CD4-positive, alpha-beta T cell treated with Interleukin-4 for 1 hour (primary cell): ENCODE measurements around the gene GJA5.
"Not testable (repeated sequence)": the region's sequence is repeated elsewhere in the genome, so short reads cannot be mapped to it uniquely, and the experiment has no call there.

ENCODE experiments used
- DNase-seq, 2 donors: peaks; one replicate each; pipeline ENCODE4 v3.0.0-alpha.2; 2020 to 2022

GJA5 gene

DNA sequence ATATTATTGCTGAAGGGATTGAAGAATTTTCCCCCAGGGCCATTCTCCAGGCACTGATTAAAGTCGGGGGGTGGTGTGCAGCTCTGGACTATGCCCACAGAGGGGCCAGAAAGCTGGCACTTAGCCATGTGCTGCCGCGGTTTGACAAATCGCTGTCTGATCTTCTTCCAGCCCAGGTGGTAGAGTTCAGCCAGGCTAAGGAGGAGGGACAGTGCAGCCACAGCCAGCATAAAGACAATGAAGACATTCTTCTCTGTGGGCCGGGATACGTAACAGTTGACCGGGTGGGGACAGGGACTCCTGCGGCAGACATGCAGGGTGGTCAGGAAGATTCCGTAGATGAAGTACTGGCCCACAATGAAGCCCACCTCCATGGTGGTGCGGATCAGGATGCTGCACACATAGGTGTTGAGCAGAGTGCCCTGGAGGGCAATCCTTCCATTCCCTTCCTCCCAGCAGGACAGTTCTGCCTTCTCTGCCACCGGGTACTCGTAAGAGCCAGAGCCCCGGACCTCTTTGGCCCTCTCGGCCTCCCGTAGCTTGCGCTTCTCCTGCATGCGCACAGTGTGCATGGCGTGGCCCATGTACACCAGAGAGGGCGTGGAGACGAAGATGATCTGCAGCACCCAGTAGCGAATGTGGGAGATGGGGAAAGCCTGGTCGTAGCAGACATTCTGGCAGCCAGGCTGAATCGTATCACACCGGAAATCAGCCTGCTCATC lies 1.9 kb downstream of the GJA5 start:
- DNase-seq = no peak

DNA sequence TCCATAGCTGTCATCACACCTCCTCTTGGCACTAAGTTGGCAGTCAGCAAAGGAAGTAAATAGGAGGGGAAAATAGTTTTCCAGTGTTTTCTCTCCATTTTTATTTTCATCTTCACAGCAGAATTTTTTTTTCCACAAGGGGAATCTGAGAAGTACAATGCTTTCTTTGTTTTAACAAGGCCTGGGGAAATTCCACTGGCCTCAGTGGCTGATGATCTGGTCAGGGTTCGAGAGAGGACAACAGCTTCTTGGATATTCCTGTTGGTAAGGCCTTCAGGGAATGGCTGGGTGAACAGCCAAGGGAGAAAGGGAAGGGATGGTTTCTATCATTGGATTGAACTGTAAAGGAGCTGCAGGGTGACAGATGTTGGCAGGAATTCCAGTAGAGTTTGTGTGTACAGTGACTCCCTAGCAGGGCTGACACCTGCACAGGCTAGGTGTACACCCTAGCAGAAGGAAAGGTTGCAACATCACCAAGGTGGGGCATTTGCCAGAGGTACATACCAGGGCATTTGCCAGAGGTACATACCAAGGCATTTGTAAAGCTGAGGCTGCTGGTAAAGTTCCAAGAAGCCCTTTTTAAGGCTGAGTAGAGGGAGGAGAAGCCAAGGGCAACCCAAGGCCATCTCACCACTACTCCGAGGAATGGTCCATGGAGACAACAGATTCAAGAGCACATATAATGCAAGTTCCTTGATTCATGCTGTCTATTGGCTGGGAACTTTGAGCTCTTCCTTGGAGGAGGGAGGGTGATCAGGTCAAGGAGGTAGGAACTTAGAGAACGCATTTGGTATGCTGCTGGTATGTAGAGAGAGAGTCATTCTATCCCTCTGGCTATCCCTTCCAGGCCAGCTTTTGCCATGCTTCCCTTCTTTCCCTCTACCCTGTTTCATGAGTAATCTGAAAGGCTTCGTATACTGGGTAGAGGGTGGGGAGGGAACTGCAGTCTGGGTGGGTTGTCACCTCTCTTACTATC lies 3.1 kb downstream of the GJA5 start:
- no peak for DNase-seq

DNA sequence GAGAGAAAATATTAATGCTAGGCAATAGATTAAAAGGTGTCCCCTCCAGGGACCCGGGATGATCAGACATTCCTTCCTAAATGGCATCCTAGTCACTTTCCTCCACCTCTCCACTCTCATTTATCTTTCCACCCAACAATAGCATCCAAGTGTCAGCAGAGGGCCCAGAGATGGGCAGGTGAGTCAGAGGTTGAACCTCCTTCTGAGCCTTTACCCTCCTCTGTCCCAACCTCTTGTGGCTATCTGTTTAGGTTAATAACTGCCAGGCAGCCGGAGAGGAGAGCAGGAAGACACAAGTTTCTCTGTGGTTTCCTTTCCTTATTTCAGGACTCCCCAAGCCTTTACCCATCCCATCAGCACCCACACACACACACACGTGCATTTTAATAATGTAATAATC lies 4.1 kb downstream of the GJA5 start:
- DNase-seq = no peak

DNA sequence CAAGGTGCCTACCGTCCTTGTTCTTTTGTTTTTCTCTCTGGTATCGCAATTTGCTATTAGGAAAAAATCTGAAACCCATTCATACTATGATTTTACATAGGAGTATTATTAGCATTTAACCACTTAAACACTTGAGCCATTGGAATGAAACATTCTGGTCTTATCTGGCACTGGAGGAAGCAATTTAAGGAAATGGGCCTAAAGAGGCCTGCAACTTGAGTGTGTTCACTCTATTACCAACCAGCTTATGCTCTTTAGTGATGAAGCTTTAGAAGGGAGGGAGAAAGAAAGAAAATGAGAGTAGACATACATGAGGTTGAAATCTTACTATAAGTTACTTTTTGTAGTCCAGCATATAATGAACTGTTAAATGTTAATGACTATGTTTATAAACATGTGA lies 5.7 kb downstream of the GJA5 start:
- no peak for DNase-seq

DNA sequence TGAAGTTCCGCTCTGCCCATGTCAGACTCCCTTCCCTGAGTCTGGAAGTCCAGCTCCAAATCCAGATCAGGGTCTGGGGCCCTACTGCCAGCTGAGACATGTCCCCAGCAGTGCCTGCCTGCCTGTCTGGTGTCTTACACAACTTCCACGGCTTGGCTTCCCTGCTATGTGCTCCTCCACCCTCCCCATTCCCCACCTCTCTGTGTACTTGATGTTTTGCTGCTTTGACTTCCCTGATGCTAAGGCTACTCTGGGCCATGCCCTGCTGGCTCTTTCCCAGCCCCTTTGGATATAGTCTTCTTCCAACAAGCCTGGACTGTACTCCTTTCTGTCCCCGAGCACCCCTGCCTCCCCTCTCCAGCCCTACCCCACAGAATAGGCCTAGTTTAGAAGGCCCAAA lies 7.3 kb downstream of the GJA5 start:
- no peak for DNase-seq

DNA sequence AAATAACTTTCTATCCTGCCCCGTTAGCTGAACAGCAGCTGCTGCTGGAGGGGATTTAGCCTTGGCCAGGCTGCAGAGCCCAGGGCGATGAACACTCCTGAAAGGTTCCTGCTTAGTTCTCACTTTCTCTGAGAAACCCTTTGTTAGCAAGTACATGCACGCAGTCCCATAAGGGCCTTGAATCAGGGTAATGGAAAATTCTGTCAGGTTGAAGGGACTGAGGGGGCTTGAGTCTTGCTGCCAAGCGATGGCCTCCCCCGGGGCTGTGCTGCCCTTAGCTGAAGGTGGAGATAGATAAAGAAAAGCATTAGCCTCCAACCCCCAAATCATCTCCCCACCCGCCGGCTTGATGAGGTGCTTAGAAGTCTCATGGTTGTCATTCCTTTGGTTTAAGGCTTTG lies 7.9 kb downstream of the GJA5 start:
- no peak for DNase-seq

DNA sequence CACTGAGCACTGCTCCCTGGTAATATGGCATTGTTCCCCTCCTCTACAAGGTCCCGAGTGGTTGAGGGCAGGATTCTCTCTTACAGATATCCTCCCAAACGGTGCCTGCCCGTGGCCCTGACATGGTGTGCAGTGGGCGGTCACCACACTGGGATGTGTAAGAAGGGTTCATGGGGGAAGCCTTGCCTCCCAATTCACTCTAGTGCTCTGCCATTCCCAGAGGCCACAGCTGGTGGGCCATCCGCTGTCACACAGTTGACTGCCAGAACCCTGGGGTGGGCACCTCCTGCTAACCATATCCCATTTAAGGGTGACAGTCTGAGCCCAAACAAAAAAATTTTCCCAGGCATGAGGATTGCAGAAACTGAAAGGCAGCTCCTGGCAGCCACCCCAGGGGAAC lies 9.1 kb downstream of the GJA5 start:
- DNase-seq = no peak

DNA sequence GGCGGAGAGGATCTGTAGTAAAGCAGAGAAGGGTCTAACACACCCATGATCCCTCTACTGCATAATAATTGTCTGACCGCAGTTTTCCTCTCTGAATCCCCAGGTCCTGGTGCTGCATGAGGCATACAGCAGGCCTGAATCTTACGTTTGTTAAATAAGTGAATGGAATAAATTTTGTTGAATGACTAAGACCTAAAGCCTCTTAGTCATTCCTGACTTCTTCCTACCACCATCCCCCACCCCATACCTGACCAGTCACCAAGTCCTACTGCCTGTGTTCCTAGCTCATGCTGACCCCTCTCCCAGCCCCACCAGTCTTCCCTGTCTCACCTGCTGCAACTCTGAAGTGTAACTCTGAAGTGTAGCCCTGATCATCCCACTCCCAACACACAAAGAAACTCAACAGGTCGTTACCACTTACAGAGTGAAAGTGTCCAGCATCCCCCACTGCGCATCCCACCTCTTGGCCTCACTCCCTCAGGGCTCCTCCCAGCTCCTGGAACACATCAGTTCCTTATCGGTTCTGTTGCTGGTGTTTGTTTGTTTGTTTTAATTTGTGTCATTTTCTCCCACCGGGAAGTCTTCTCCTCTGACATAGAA lies 9.7 kb downstream of the GJA5 start:
- DNase-seq = no peak

DNA sequence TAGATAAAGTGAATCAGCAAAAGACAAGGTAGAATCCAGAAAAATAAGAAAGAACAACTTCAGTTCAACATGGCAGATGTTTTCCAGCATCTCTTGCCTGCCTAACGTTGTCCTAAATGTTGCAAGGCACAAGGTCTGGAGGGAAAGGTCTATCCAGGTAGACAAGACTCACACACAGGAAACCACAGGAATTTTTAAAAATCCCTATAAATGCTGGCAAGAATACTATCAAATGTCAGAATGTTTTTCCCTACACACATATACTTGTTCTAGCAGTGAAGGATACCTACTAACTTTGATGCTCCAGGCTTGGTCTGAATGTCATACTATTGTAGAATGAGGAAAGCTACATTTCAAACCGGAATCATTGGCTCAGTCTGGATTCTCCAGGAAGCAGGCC lies 10.6 kb downstream of the GJA5 start:
- DNase-seq = no peak

DNA sequence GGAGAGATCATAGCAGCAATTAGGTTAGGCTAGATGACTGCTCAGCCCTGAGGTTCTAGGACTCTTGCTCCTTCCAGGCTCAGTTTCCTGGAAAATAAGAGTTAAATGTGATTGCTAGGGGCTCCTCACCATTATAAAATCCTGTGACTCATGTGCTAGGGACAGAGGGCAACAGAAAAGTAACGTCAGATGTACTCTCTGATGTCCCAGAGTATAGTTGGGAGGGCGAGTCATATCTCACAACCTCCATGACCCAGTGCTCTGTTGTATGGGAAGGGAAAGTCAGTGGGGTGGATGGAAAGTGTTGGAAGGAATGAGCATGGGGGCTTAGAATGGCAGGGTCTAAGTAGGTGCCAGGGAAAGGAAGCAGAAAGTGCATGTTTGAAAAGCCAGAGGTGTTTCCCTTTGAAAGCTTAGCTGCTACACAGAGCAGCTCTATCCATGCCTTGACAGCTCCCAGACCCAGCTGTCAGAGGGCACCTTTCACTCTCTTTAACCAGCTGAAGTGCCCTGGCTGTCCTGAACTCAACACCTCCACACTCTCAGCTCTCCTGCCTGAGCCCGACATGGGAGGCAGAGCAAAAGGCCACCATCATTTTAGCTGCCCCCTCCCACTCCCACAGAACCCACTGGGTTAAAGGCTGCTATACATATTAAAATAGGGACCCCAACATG lies 11.6 kb downstream of the GJA5 start:
- DNase-seq = no peak

DNA sequence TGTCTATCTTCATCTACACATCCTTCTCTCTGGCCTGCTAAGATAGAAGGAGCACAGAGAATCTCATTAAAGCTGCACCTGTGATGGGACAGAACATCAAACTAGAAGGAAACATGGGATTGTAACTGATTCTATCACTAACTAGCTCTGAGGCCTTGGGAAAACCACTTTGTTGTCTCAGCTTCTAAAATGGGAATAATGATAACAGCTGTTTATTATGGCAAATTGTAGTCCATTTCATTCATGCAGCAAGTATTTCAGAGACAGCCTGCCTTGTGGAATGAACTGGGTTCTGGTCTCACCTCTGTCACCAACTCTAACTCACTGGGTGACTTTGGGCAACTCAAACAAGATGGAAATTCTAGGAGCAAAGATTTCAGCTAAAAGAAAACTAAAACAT lies 12.4 kb downstream of the GJA5 start:
- no peak for DNase-seq

DNA sequence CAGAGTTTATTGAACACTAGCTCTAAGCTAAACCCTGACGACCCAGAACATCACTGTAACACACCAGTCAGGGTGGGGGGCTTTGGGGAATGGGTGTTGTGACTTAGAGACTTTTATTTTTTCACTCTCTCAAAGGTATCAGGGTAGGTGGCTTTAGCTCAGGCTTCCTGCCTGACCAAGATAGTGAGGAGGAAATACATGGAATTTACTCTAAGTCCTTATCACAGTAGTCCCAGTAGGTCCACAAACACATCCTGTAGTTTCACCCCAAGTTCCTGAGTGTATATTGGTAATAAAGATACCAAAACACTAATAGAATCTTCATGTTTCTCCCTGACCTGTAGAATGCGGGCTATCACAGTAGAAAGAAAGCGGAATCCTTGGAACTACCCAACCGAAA lies 15.1 kb downstream of the GJA5 start:
- DNase-seq = no peak

DNA sequence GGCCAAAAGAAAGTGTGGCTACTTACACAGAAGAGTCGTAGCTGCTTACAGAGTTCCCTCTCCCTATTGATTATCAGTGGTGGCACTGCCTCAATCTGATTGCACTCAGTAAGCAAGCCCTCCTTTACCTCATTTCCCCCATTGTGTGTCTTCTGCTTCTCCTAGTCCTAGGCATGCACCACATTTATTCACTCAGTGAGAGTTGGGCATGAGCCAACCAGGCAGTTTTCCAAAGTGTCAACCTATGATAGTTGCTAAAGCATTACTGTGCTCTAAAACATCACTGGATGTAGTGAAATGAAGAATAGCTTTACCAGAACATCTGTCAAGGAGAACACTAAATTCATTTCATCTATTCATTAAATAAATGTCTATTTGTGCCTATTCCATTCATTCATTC lies 19.3 kb downstream of the GJA5 start:
- DNase-seq = no peak

DNA sequence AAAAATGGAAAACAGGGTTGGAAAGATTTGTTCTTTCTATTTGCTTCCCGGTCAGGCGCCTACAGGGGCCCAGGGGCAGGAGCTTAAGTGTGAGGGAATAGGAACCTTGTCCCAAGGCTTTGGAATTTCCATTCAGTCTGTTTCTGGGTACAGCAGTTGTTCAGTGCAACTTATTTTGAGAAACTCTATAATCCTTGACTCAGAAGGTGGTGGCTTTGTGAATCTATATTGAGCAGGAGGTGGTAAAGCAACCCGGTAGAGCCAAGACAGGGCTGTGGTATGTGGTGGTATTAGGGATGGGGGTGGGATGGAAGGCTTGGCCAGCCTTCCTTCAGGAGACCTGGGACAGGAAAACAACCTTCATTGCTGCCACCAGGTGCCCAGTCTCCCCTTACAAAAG lies 20.0 kb downstream of the GJA5 start:
- no peak for DNase-seq

DNA sequence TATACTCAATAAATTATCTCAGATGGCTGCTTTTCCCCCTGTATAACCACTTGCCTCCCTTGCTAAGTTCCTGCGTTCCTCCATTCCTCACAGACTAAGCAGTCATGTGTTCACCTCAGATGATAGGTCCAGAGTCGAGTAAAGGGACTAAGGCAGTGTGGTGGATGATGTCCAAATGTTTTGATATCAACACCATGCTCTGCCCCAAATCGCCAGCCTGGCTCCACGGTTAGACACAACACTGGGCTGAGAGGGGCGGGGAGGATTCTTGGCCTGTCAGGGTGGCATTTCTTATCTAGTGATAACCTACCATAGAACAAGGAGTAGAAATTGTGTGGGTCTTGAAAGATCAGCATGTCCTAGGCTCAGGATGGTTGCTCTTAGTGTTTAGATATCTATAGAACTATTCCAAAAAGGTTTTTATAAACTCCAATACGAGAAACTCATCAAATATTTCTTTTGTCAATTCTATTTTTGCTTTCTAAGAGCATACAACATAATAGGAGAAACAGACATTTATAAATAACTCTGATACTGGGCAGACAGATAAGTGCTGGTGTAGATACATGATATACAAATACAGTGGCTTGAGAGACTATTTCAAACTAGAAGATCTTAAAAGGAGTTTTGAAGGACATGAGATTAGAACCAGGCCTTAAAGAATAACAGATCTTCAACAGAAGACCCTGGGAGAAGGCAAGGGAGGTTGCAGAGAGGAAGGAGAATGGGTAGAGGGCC lies 21.5 kb downstream of the GJA5 start:
- no peak for DNase-seq

DNA sequence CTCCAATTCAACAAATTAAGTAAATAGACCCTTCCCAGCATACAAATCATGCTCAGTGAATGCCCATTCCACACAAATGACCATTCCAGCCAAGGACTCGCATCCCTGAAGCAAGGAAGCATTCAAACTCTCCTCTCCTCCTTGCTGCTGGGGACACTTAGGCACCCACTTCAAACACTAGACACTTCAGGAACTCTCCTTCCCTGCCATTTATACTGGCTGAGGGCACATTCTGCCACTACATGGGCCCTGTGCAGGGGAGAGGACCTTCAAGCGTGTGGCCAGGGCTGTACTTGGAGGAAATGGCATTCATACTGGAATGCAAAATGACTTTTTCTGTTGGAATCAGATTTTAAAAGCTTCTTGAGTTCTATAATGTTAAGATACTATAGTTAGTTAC lies 22.3 kb downstream of the GJA5 start:
- no peak for DNase-seq

DNA sequence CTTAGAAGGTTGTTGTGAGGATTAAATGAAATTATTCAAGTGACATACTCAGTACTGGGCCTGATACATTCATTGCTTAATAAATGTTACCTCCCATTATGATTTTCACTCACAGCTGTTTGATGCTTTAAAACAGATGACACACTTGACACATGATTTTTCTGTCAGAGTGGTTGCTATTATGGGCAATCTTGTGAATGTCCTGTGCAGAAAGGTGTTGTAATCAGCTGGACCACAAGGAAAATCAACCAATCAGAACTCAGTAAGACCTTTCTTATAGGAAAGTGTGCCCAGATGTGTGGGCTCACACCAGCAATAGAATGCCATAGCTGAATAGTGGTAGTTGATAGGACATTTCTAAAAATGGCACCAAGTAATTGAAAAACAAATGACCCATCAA lies 23.5 kb downstream of the GJA5 start:
- DNase-seq = no peak

DNA sequence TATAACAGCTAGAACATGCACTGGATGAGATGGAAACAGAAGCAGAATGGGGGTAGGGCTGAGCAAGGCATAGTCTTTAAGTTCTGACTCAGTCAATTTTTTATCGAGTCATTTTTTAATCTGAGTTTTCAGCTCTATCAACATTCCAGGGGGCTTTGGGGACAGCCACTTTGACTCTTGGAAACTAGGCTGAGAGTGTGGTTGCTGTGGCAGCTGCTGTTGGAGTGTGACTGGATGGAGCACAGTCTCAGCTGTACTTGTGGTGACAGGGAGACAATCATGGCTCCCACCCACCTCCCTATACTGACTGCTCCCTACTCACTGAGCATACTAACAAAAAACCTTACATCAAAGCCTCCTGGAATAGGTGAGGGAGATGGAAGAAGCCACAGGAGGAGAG lies 25.0 kb downstream of the GJA5 start:
- no peak for DNase-seq

DNA sequence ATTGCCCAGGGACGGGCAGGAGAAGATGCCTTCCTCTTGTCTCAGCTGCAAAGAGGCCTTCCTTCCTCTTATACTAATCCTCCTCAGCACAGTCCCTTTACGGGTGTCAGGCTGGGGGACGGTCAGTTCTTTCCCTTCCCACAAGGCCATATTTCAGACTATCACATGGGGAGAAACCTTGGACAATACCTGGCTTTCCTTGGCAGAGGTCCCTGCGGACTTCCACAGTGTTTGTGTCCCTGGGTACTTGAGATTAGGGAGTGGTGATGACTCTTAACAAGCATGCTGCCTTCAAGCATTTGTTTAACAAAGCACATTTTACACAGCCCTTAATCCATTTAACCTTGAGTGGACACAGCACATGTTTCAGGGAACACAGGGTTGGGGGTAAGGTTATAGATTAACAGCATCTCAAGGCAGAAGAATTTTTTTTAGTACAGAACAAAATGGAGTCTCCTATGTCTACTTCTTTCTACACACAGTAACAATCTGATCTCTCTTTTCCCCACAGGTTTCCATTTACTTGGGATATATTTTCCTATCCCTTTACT lies 26.0 kb downstream of the GJA5 start:
- DNase-seq = not testable (repeated sequence)

DNA sequence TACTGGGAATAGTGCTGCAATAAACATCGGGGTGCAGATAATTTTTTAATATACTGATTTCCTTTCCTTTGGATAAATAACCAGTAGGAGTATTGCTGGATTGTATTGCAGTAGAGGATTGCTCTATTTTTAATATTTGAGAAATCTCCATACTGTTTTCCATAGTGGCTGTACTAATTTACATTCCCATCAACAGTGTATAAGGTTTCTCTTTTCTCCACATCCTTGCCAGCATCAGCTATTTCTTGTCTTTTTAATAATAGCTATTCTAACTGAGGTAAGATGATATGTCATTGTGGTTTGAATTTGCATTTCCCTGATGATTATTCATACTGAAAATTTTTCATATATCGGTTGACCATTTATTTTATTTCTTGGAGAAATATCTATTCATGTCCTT lies 31.1 kb downstream of the GJA5 start:
- DNase-seq = no peak

DNA sequence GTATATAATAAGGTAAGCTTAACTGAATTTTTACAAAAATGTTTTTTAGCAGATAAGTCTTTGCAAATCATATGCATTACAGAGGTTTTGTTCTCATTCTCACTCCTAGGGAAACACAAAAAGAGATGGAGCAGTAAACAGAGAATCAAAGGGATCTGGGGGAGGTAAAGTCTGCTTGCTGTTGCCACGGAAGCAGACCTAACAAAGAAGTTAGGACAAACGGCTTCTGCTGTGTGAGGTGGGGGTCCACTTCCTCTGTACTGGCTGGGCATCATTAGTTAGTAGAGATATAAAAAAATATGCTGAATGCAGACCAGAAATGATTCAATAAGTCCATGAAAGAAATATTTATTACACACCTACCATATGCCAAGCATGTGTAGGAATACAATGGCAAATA lies 34.2 kb downstream of the GJA5 start:
- DNase-seq = no peak

DNA sequence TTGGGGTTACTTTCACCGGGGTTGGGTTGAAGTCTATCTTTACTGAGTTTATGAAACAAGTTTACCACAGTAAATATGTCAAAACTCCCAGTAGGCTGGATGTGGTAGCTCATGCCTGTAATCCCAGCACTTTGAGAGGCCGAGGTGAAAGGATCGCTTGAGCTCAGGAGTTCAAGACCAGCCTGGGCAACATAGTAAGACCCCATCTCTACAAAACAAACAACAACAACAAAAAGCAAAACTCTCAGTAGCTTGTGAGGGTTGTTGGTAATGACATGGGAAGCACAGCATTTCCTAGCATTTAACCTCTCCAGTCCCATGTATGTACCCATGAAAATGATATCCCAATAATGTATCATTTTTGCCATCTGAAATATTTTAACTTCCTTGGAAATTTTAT lies 34.7 kb downstream of the GJA5 start:
- no peak for DNase-seq
